Activated T-helper 17 cell treated with anti-CD3 and anti-CD28 coated beads, Interleukin-2, amount 50 U/mL, for 72 hours (primary cell): ENCODE results near the gene LAMTOR4. TPM values are rescaled to one million over a fixed set of nuclear protein-coding genes. Genes with fewer than 3 reads are reported as not detected.
A peak's percentile ranks its signal among the peaks of the same experiment; 100 is the strongest.
"Not testable (repeated sequence)": the region's sequence is repeated elsewhere in the genome, so short reads cannot be mapped to it uniquely, and the experiment has no call there.

ENCODE experiments used
- ATAC-seq: fragments of 150-1000 bp; cut with Tn5 transposase; replicated peaks from 2 replicates; pipeline ENCODE4 v1.10.0; 2021; ENCODE audit warnings: mild to moderate bottlenecking, moderate library complexity
- H3K27ac Mint-ChIP-seq: one replicate; pipeline ENCODE4 v1.8.0; 2022; ENCODE audit warnings: mixed read lengths
- H3K27me3 Mint-ChIP-seq: one replicate; pipeline ENCODE4 v1.8.0; 2022; ENCODE audit warnings: mixed read lengths
- H3K36me3 Mint-ChIP-seq: one replicate; pipeline ENCODE4 v1.8.0; 2022; ENCODE audit warnings: low read depth, mild to moderate bottlenecking, mixed read lengths
- H3K4me1 Mint-ChIP-seq: one replicate; pipeline ENCODE4 v1.8.0; 2022; ENCODE audit warnings: mixed read lengths
- H3K4me3 Mint-ChIP-seq: one replicate; pipeline ENCODE4 v1.8.0; 2022; ENCODE audit warnings: mild to moderate bottlenecking, mixed read lengths
- H3K9me3 Mint-ChIP-seq: one replicate; pipeline ENCODE4 v1.8.0; 2022; ENCODE audit warnings: mixed read lengths
- total RNA-seq, 2 donors: library from RNA; stranded (reverse); gene quantifications; one replicate each; pipeline ENCODE4 v1.2.3, GENCODE V29; 2022

The LAMTOR4 gene
- total RNA-seq, 2 donors from 2014 or later: 129 to 132 TPM

DNA sequence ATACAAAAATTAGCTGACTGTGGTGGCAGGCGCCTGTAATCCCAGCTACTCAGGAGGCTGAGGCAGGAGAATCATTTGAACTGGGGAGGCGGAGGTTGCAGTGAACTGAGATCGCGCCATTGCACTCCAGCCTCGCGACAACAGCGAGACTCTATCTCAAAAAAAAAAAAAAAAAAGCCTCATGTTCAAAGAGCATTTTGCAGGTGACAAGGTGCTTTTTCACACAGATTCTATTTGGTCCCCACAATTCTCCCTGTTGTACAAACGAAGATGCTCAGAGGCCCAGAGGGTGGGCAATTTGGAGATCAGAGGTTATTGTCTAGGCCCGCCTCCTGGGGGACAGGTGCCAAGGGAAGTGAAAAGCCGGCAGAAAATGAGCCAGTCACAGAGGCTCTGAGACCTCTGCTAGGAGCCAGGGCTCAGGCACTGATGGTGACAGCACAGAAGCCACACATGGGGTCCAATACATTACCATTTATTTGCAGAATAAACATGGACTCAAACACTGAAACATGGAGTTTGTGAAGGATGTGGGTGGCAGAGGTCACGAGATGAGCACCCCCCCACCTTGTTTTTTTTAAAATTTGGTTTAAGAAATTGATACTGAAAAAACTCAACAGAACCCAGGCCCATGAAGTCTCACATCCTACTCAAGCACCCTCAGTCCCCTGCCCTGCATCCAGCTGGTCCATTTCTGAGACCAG lies 20.6 kb downstream of the LAMTOR4 start:
- Mint-ChIP-seq H3K27me3 (peaks cover 5% of the 10 kb centered on the region), H3K9me3 (no peaks in the 10 kb centered on the region), H3K4me1 (peaks cover 43% of the 10 kb centered on the region), H3K4me3 (peak overlapping the region; percentile 92), H3K27ac (no peak overlapping the region), H3K36me3 (no peaks in the 10 kb centered on the region)
- no peak for ATAC-seq

DNA sequence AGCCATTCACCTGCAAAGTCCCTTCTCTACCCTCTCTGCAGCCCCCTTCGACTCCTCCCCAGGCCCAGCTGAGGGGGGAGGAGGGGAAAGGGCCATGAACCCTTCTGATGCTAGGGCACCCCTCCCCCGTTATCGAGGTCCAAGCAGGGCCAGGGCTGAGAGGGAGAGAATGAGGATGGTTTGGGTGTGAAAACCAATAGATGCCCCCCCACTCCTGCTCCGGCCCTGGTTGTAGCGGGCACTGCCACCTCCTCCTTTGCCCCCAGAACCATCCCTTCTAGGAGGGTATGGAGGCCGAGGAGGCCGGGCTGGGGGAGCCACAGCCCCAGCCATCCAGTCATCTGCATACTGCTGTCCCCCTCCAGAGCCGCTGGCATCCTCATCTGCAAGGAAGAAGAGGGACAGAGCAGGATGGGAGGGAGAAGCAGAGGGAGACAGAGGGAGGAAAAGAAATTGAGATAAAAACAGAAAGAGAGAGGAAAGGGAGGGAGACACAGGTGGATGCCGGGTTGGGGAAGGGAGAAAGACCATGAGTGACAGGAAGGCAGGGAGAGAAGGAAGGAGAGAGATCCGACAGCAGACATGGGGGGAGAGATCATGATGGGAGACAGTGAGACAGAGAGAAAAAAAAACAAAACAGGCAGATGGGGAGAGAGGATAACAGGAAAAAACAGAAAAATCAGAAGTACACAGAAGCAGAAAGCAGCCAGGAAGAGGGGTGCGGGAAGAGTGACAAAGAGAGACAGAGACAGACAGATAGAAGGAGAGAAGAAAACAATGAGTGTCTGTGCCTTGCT lies 21.6 kb downstream of the LAMTOR4 start:
- no peak for ATAC-seq
- H3K27ac Mint-ChIP-seq: no peak overlapping the region
- H3K9me3 Mint-ChIP-seq: no peaks in the 10 kb centered on the region
- H3K36me3 Mint-ChIP-seq: no peaks in the 10 kb centered on the region
- peaks cover 49% of the 10 kb centered on the region for H3K4me1 Mint-ChIP-seq
- H3K4me3 Mint-ChIP-seq: peak overlapping the region; percentile 92
- H3K27me3 Mint-ChIP-seq: peaks cover 5% of the 10 kb centered on the region

DNA sequence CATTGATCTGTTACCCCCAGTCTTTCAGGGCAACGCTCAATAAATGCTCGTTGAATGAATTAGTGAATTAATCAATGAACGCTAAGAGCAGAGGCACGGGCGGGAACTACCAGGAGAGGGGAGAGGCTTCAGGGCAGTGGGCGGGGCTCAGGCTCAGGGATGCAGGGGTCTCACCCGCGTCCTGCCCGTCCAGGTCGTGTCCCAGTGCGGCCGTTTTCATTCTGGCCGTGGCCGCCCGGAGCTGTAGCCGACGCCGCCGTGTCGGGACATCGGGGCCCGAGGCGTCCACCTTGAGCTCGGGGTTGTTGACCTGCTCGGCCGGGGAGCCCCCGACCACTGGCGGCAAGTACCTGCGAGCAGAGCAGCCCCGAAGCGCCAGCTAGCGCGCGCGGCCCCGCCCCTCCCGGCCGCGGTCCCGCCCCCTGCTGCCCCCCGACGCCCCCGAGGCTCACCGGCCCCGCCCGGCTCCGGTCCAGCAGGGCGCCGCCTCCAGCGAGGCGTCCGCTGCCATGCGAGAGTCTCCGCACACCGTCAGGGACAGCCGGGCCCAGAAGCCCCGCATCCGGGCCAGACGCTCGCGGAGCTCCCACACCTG lies 22.5 kb downstream of the LAMTOR4 start:
- H3K4me3 Mint-ChIP-seq: peak overlapping the region; percentile 92
- peaks cover 49% of the 10 kb centered on the region for H3K4me1 Mint-ChIP-seq
- no peak overlapping the region for H3K27ac Mint-ChIP-seq
- H3K9me3 Mint-ChIP-seq: no peaks in the 10 kb centered on the region
- H3K27me3 Mint-ChIP-seq: peaks cover 5% of the 10 kb centered on the region
- no peaks in the 10 kb centered on the region for H3K36me3 Mint-ChIP-seq
- peak; percentile 48 for ATAC-seq

GRCh38 chr7:100171840-100172239 lies 23.1 kb downstream of the LAMTOR4 start:
- H3K27me3 Mint-ChIP-seq: peaks cover 5% of the 10 kb centered on the region
- H3K36me3 Mint-ChIP-seq: no peaks in the 10 kb centered on the region
- H3K9me3 Mint-ChIP-seq: no peaks in the 10 kb centered on the region
- H3K27ac Mint-ChIP-seq: no peak overlapping the region
- peak overlapping the region; percentile 70 for H3K4me3 Mint-ChIP-seq
- H3K4me1 Mint-ChIP-seq: peaks cover 42% of the 10 kb centered on the region
- ATAC-seq: peak; percentile 19

DNA sequence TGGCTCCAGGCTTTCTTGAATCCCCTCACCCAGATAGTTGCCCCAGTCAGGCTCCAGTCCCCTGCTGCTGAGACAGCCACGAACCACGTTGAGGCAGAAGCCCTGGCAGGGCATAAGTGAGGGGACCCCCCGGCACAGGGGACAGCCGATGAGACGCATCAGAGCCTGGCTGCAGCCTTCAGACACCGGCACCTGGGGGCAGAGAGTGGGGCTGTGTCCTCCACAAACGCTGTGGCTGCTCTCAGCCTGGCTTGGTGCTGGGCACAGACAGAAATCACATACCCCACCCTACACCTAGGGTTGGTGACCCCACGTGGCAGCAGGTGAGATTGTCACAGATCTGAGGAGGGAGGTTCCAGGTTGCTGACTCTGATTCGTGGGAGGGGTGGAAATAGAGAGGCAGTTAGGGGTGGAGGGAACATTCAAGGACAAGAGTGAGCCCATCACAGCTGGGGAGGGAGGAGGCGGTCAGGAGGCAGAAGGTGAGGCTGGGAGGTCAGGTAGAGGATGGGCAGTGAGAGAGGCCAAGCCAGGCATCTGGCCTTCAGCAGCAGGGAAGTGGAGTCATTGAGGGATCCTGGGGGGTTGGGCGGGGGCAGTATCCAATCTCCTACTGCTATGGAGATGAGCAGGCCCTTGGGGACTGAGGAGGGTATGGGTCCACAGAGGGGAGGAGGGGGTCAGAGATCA lies 25.2 kb downstream of the LAMTOR4 start:
- H3K27ac Mint-ChIP-seq: peak overlapping the region; percentile 37
- no peaks in the 10 kb centered on the region for H3K36me3 Mint-ChIP-seq
- peaks cover 5% of the 10 kb centered on the region for H3K27me3 Mint-ChIP-seq
- no peaks in the 10 kb centered on the region for H3K9me3 Mint-ChIP-seq
- no peak overlapping the region for H3K4me3 Mint-ChIP-seq
- no peak for ATAC-seq
- H3K4me1 Mint-ChIP-seq: peaks cover 22% of the 10 kb centered on the region

- peaks cover 22% of the 10 kb centered on the region for H3K4me1 Mint-ChIP-seq
These were observed 25.9 kb downstream of the LAMTOR4 start for GRCh38 chr7:100174582-100174981.

DNA sequence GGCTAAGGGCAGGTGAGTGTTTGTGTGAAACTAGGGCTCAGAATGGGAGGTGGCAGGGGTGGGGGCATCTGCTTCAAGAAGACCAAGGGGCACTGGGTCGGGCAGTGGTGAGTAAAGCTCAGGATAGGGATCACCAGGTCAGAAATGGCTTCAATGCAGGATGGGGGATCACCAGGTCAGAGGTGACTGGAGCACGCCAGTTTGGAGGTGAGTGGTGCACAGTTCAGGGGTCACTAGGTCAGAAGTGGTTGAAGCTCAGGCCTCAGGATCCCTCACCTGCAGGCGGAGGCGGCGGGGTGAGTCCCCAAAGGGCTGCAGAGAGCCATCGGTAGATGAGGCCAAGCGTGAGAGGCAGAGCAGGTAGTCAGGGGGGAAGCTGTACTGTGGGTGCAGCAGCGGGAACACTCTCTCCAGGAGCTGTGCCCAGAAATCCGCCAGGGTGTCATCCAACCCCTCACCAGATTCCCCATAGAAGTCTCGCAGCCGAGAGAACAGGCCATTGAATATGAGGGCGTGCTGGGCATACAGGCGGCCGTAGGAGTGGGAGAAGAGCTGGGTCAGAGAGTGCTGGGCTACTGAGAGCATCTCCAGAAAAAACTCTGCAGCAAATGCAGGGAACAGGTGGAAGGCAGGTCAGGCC lies 26.7 kb downstream of the LAMTOR4 start:
- H3K36me3 Mint-ChIP-seq: no peaks in the 10 kb centered on the region
- no peak for ATAC-seq
- H3K27me3 Mint-ChIP-seq: peaks cover 4% of the 10 kb centered on the region
- H3K9me3 Mint-ChIP-seq: peaks cover 2% of the 10 kb centered on the region
- H3K4me1 Mint-ChIP-seq: peaks cover 22% of the 10 kb centered on the region
- H3K27ac Mint-ChIP-seq: no peak overlapping the region
- peak overlapping the region; percentile 3 for H3K4me3 Mint-ChIP-seq

More at GRCh38 chr7:100174582-100174981, 25.9 kb downstream of the LAMTOR4 start:
- Mint-ChIP-seq H3K36me3 (no peaks in the 10 kb centered on the region), H3K27me3 (peaks cover 5% of the 10 kb centered on the region), H3K4me3 (no peak overlapping the region), H3K9me3 (no peaks in the 10 kb centered on the region), H3K27ac (no peak overlapping the region)
- ATAC-seq: no peak

GRCh38 chr7:100176096-100177044 lies 27.7 kb downstream of the LAMTOR4 start:
- peaks cover 24% of the 10 kb centered on the region for H3K4me1 Mint-ChIP-seq
- peak overlapping the region; percentile 75 for H3K4me3 Mint-ChIP-seq
- H3K27ac Mint-ChIP-seq: no peak overlapping the region

GRCh38 chr7:100177045-100178001 lies 28.6 kb downstream of the LAMTOR4 start, which contains the start of the genes GPC2 and STAG3:
GPC2 (minus strand) TSS chr7:100177381; CDS start chr7:100177199, 182 bp downstream.
STAG3 (plus strand) TSS chr7:100177918; CDS start chr7:100180557, 2,639 bp downstream.
- ATAC-seq: peak; percentile 93
- no peak within 1 kb of the TSS for H3K27ac Mint-ChIP-seq
- H3K27me3 Mint-ChIP-seq: no peaks in the 10 kb centered on the region
- H3K9me3 Mint-ChIP-seq: peaks cover 3% of the 10 kb centered on the region
- H3K4me1 Mint-ChIP-seq: peaks cover 19% of the 10 kb centered on the region
- no peaks in the 10 kb centered on the region for H3K36me3 Mint-ChIP-seq
- H3K4me3 Mint-ChIP-seq: peak within 1 kb of the TSS; percentile 75

More at GRCh38 chr7:100176096-100177044, 27.7 kb downstream of the LAMTOR4 start:
- Mint-ChIP-seq H3K27me3 (no peaks in the 10 kb centered on the region), H3K36me3 (no peaks in the 10 kb centered on the region), H3K9me3 (peaks cover 3% of the 10 kb centered on the region)
- no peak for ATAC-seq

GRCh38 chr7:100180084-100180483 lies 31.4 kb downstream of the LAMTOR4 start:
- H3K27me3 Mint-ChIP-seq, H3K36me3 Mint-ChIP-seq, ATAC-seq, H3K9me3 Mint-ChIP-seq: not testable (repeated sequence)
- H3K27ac Mint-ChIP-seq: peak overlapping the region; percentile 85
- H3K4me3 Mint-ChIP-seq: peak overlapping the region; percentile 75
- peaks cover 14% of the 10 kb centered on the region for H3K4me1 Mint-ChIP-seq

DNA sequence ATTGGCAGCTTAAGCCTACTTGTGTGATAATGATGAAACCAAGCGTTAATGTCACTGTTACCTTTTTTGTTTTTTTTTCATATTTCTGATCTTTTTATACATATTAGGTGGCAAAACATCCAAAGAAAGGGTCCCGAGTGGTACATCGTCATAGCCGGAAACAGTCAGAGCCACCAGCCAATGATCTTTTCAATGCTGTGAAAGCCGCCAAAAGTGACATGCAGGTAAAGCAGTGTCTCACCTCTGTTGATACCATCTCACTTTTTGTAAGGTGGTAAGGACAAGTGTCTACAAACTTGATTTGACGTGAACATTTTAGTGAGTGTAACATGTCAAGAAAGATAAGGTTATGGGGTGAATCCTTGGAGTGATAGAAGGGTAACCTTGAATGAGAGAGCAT lies 33.9 kb downstream of the LAMTOR4 start:
- ATAC-seq, H3K4me3 Mint-ChIP-seq, H3K4me1 Mint-ChIP-seq, H3K9me3 Mint-ChIP-seq, H3K36me3 Mint-ChIP-seq, H3K27ac Mint-ChIP-seq, H3K27me3 Mint-ChIP-seq: not testable (repeated sequence)

DNA sequence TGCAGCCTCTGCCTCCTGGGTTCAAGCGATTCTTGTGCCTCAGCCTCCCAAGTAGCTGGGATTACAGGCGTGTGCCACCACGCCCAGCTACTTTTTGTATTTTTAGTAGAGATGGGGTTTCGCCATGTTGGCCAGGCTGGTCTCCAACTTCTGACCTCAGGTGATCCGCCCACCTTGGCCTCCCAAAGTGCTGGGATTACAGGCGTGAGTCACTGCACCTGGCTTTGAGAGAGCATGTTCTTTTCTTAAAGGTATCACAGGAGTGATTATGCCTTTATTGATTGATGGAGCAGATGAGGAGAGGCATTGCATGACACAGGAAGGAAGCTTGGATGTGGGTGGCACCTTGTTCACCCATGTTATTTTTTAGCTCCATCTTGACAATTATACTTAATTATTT lies 34.4 kb downstream of the LAMTOR4 start:
- not testable (repeated sequence) for H3K36me3 Mint-ChIP-seq, H3K4me1 Mint-ChIP-seq, H3K27ac Mint-ChIP-seq, H3K9me3 Mint-ChIP-seq, ATAC-seq, H3K27me3 Mint-ChIP-seq, H3K4me3 Mint-ChIP-seq
